ENCODE data around the gene CTXND1.
"Not testable (repeated sequence)": the region's sequence is repeated elsewhere in the genome, so short reads cannot be mapped to it uniquely, and the experiment has no call there.

CTXND1 gene

DNA sequence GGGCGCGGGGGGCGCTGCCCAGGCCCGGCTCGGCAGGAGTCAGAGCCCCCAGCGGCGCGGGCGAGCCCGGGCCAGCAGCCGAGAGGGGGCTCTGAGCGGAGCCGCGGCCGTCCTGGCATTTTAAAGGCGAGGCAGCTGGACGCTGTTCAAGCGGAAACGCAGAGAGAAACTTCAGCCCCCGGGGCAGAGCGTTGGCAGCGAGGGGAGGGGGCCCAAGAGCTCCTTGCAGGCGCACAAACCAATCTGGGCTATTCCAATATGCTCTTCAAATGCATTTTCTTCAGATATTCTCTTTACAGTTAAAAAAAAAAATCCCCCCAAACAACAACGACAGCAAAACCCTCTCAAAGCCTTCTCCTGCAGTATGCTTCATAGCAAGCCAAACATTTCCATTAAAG is at the start of gene CTXND1:
Gene CTXND1 (minus strand): TSS at position 93 of the 398 bp plus-strand sequence. CDS start 50,264 bp downstream, outside the sequence.
- DNase-seq = no peak

DNA sequence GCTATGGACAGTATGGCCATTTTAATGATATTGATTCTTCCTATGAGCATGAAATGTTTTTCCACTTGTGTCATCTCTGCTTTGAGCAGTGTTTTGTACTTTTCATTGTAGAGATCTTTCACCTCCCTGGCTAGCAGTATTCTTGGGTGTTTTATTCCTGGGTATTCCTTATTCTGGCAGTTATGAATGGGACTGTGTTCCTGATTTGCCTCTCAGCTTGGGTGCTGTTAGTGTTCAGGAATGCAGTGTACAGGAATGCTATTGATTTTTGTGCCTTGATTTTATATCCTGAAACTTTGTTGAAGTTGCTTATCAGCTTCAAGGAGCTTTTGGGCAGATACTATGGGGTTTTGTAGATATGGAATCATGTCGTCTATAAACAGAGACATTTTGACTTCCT is 49.5 kb upstream of the CTXND1 start:
- DNase-seq = no peak

DNA sequence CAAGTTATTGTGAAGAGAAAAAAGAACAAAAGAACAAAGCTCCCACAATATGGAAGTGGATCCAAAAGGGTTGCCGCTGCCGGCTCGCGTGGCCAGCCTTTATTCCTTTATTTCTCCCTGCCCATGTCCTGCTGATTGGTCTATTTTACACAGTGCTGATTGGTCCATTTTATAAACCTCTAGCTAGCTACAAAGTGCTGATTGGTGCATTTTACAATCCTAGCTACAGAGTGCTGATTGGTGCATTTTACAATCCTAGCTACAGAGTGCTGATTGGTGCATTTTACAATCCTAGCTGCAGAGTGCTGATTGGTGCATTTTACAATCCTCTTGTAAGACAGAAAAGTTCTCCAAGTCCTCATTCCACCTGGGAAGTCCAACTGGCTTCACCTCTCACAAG is 43.8 kb upstream of the CTXND1 start:
- DNase-seq = not testable (repeated sequence)

DNA sequence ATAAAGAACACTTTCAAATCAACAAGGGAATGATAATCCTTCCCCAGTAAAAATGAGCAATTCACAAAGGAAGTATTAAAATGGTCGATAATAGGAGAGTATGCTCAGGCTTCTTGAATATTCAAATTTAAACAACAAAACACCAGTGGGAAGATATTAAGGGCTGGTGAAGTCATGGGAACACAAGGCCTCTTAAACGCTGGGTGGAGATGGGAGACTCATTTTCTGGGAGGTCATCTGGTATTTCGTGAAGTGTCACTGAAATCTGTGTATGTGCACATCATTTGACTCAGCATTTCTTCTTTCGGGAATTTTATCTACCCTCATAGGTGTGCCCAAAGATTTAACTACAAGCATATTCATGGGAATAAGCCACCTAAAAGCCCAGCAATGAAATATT is 40.1 kb upstream of the CTXND1 start:
- DNase-seq = no peak

DNA sequence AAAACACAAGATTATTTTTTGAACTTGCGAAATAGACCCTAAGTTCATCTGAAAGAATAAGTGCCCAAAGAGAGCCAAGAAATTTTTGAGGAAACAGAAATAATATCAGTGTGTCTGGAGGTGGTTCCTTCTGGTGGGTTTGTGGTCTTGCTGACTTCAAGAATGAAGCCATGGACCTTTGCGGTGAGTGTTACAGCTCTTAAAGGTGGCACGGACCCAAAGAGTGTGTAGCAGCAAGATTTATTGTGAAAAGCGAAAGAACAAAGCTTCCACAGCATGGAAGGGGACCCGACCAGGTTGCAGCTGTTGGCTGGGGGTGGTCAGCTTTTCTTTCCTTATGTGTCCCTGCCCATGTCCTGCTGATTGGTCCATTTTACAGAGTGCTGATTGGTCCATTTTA is 38.9 kb upstream of the CTXND1 start:
- DNase-seq = not testable (repeated sequence)

DNA sequence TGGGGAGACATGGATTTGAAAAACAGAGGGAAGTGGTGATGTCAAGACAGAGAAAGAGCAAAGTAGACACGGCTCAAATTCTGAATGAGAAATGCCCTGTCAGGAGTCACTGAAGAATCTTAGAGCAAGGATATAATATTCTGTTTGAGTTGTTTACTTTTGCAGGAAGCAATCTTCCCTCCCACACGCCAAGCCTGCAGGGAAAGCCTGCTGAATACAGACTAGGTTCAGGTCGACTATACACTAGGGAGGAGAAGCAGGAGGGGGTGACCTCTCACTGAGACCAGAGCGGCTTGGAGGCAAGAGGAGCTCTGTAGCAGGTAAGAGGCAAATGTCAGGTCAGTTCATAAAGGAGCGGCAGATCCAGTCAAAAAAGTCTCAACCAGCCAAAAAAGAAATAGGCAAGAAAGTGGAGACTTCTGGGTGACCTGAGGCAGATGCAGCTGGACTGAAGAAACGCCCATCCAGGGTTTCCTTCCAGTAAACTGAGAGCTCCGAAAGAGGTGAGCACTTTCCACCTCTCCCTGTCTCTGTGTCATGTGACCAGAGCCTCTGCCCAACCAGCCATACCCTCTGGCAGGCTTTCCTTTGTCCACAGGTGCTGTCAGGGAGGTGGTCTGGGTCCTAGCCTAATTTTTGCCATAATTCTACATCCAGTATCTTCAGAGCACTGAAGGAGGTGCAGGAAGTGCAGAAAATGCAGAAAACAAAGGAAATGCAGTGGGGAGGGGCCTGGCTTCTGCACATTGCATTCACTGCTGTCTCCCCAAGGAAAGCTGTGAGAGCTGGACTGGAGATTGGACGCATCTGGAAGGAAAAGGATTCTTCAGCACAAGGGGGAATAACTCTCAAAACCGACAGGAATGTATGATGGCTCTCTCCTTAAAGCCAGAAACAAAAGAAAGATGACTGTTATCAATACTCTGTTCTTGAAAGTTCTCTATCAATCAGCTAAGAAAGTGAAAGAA is 37.8 kb upstream of the CTXND1 start:
- no peak for DNase-seq

DNA sequence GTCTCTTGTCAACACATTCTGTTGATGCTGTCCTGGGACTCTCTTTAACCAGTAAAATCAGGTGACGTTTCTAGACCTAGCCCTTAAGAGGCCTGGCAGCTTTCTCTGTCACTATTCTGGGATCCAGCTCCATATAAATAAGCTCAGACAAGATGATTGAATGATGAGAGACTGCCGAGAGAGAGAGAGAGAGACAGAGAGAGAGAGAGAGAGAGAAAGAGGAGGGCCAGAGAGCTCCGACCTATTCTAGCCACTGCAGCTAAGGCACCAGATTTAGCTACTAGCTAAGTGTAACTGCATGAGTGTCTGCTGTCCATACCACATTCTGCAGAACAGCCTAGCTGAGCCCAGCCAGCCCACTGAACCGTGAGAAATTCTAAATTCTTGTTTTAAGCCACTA is 36.1 kb upstream of the CTXND1 start:
- DNase-seq = no peak

DNA sequence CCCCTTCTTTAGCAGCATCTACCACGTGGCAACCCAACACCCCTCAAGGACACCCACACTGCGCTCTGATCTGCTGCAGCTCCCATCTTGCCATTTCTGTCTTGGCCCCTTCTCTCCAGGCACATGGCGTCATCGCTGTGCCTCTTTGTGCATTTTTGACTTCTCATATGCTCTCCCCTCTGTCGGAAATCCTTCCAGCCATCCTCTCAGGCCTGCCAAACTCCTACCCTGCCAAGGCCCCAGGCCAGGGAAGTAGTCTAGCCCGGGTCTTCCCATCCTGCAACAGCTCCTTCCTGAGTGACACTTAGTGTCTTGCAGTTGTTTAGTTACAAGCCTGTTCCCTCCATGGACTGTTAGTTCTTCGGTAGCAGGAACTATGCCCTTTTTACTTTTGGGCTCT is 34.0 kb upstream of the CTXND1 start:
- DNase-seq = no peak

DNA sequence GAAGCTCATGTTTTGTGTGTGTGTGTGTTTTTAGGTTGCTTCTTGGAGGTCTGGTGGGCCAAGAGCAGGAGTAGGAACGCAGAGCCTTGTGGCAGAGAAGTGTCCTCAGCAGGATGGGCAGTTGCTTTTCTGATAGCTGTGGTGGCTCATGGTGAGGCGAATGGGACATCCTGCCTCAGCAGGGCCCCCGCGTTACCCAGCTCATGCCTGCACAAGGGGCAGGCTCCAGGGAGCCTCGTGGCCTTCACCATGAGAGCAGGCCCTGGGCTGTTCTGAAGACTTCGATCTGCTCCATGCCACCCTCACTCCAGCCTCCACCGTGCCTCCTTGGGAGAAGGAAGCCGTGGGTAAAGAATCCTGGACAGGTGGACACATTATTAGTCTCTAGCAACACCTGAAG is 33.4 kb upstream of the CTXND1 start:
- DNase-seq = no peak

DNA sequence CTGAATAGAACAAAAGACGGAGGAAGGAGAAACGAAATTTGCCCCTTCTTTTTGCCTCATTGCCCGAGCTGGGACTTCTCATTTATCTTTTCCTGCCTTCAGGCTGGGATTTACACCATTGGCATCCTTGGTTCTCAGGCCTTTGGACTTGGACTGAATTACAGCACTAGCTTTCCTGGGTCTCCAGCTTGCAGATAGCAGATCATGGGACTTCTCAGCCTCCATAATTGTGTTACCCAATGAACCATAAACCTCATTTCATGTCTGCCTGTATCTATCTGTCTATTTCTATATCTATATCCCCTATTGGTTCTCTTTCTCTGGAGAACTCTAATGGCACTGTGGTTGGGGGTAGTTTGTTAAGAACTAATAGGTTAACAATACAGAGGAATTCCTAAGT is 31.5 kb upstream of the CTXND1 start:
- no peak for DNase-seq

DNA sequence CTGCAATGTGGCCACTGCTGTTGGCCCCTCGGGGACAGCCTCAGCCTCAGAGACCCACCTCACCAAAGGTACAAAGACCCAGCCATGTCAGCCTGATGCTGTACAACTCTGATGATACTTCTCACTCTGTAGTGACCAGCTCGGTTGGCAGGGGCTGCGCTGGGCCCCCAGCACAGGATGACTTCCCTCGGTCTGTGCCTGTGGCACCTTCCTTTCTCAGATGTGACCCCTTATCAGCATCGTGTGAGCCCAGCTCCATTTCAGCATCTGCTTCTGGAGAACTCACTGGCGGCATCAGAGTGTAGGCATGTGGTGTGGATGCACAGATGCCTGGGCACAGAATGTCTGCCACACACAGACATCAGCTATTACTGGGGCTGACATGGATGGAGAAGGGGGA is 25.1 kb upstream of the CTXND1 start:
- no peak for DNase-seq

DNA sequence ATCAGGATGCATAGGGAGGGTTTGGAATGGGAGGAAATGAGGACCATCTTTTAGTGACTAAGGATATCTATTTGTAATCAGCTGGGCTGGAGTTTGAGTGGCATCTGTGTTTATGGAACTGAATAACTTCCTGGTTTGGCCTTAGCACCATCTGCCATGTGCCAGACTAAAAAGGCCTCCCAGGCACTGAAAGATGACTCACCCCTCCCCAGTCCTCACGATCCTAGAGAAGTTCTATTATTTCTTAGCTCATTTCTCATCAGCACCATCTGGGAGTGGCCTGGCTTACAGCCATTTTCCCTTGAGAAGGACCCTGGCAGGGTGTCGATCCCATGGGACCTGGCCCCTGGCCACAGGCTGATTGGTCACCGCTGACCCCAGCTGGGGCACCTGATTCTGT is 23.9 kb upstream of the CTXND1 start:
- DNase-seq = no peak

DNA sequence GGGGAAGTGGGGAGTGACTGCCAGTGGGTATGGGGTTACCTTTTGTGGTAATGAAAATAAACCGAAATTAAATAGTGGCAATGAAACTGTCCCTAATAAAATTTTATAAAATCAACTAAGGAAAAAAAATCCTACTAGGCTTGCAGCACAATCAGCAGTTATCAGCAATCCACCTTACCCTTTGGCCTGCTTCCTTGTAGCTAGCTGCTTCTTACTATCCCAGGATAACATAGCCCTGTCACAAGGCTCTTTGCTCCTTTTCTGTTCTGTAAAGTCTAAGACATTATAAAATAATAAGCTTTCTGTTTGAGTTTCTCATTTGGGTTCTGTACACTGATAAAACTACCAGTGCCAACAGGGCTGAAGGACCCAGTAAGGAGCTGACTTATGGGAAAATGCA is 23.0 kb upstream of the CTXND1 start:
- DNase-seq = no peak

DNA sequence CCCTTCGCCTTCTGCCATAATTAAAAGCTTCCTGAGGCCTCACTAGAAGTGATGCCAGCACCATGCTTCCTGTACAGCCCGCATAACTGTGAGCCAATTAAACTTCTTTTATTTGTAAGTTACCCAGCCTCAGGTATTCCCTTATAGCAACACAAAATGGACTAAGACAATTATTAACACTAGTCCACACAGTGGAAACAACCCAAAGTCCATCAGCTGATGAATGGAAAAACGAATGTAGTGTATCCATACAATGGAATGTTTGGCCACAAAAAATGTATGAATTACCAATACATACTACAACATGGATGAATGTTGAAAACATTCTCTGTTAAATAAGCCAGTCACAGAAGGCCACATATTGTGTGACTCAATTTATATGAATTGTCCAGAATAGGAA is 22.5 kb upstream of the CTXND1 start:
- DNase-seq = no peak

DNA sequence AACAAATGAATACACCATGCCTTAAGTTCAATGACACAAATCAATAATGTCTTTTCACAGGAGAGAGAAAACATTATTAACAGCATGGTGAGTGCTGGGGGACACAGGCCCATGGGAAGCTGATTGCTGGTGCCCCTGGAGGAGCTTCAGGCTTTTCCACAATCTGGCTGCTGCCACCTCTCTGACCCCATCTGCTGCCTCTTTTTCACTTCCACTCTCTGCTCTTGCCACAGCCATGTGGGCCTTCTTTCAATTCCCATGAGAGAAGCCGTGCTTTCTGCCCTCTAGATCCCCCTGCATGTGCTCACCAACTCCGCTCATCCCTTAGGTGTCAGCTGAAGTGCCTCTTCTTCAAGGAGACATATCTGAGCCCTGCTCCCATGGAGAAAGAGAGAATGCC is 21.0 kb upstream of the CTXND1 start:
- no peak for DNase-seq

DNA sequence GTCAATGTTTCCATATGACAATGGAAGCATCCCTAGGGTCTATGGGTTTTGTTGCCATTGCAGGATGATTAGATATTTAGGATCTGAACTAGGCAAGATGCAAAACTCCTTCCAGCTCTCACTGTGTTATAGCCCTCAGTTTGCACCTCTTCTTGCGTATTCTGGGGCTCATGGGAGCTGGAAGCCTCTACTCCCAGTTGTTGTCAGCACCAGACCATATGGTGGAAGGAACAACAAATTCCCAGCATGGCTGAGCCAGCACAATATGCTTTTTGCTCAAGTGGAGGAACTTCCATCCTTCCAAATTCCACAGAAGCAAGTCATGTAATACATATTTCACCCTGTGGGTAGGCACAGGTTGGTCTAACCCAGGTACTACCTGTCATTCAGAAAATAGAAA is 18.5 kb upstream of the CTXND1 start:
- DNase-seq = no peak

DNA sequence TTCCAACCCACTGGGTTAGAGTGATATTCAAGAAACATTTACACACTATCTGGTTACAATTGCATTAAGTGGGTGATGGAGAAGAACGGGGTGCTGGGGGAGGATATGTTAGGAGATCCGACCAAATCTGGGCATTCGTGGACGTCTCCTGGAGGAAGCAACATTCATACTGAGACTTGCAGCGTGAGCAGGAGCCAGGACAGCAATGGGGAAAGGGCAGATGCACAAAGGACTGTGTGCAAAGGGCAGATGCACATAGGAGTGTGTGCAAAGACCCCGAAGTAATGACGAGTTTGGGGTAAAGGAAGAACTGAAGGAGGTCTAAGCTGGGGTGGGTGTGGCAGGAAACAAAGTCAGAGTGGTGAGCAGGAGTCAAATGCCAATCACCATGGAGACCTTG is 16.1 kb upstream of the CTXND1 start:
- DNase-seq = no peak

DNA sequence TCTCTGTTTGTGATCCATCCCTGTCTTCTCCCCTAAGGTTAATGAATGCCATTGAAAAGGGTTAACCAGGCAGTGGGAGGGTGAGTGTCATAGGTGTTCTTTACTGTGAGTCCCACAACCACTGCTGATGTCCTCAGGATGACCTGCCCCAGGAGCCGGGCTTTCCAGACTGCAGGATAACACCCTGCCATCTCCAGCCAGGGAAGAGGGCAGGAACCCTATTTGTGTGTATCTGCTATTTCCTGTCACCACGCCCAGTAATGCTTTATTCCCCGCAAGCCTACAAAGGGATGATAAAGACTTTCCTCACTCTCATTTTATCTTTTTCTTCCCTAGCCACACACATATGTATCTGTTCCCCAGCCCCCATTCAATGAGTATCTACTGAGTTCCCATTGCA is 15.6 kb upstream of the CTXND1 start:
- no peak for DNase-seq

DNA sequence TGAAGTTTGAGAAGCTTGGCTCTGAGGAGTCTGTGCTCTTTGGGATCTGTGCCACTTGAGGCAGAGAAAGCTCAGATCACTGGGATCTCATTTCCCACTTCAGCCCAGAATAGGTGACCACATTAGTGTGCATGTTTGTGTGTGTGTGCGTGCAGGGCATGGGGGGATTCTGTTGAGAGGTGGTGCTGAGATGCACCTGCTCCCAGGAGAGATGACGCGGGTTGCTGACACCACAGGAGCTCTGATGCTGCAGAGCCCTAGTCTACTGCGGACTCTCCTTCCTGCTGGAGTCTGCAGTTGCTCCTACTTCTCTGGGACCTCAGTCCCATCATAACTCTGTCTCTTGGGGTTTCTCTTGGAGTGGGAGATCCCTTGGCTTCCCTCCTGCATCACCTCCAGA is 14.7 kb upstream of the CTXND1 start:
- no peak for DNase-seq

DNA sequence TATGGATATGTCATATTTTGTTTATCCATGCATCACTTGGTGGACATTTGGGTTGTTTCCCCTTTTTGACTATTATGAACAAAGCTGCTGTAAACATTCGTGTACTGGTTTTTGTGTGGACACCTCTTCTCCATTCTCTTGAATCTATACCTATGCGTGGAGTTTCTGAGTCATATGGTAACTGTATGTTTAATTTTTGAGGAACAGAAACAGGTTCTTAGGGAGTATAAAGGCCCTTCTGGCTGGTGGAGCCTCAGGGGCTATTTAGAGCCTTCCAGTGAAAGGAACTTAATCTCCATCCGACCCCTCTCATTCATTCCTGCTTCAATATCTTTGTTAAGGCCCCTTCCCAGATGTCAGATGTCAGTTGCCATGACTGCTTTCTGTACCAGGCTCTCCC is 14.1 kb upstream of the CTXND1 start:
- no peak for DNase-seq

DNA sequence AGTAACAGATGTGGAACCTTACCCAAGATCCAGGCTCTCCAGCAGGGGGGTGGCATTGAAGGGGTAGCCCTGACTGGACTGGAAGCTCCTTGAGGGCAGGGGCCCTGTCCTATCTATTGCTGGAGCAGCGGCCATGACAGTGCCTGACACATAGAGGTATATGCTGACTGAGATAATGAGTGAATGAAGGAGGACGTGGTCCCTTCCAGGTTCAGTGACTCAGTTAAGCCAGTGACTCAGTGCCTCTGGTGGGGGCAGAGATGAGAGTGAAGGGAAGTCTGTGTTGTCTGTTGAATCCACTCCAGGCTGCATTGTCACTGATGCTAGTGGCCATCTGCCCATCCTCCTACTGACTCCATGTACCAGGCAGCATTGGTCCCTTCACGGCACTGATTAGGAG is 13.0 kb upstream of the CTXND1 start:
- peak in 1 of 2 experiments; percentile 16 for DNase-seq

DNA sequence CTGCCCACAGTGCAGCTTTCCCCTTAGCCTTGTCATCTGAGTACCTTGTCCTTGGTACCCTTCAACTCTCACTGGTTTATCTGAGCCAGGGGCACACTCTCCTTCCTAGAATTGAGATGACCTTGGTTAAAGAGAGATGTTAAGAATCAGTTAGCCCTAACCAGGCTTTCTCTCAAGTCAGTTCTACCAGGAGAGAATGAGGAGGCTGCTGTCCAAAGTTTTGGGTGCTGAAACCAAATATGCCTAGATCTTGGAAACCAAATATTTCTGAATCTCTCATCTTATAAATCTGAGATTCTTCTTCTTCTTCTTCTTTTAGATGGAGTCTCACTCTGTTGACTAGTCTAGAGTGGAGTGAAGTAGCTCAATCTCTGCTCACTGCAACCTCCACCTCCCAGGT is 12.0 kb upstream of the CTXND1 start:
- no peak for DNase-seq

DNA sequence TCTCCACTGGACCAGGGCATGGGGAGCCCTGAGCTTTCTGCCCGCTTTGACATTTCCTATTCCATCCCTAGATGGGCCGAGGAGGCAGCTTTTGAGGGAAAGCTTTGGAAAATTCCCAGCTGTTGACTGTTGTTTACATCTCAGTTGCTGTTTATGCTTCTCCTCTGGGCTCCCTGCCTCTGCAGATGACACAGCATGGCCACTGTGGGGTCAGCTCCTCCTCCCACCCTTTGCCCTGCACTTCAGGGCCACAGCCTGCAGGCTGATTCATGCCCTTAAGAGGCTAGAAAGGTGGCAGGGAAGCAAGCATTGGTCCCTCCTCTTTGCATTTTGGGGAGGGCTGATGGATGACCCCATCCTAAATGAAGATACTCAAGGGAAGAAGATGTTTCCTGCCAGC is 8.5 kb upstream of the CTXND1 start:
- no peak for DNase-seq

DNA sequence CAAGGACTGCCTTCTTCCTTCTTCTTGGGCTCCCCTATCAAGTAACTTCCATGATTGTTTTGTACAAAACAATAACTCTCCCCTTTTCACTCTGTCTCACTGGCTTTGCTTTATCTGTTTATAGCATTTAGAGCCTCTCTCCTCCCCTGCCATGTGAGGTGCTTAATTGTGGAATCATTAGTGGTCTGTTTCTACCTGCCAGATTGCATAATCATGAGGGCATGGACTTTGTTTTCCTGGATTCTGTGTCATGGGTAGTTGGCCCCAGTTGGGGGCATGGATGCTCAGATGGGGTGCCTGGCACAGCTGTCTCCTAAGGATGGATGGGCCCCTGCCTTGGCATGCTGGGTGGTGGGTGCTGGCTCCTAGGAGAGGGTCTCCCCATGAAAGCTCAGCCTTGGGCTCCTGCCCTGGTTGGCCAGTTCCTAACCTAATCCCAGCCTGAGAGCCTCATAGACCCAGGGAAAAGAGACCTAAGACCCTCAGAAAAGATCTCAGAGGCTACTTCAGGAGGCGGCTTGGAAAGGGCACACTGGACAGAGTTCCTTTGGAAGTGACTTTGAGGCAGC is 8.0 kb upstream of the CTXND1 start:
- no peak for DNase-seq
